HepG2 (cell line): ENCODE data around the gene CACNA1C. TPM values are rescaled to one million over a fixed set of nuclear protein-coding genes. Genes with fewer than 3 reads are reported as not detected.

Source experiments
- ATF4 ChIP-seq, 2 experiments: fragments of 450-650 bp in 1 of 2; sonication (generic) in 1 of 2; formaldehyde crosslinking; IDR thresholded peaks; 2 replicates each; pipeline versions ENCODE4 v1.5.0 to v1.8.0; 2020 to 2022; ENCODE audit warnings: mild to moderate bottlenecking in 1 of 2, missing genetic modification reagents in 1 of 2
- ATRX ChIP-seq: sonication (generic); formaldehyde crosslinking; IDR thresholded peaks from 2 replicates; pipeline ENCODE4 v1.4.0; 2020; ENCODE audit warnings: missing genetic modification reagents, borderline replicate concordance
- DDIT3 ChIP-seq: sonication (generic); formaldehyde crosslinking; IDR thresholded peaks from 2 replicates; pipeline ENCODE4 v1.4.0; 2020; ENCODE audit warnings: mild to moderate bottlenecking, missing genetic modification reagents
- GPBP1L1 ChIP-seq: sonication (generic); formaldehyde crosslinking; IDR thresholded peaks from 2 replicates; pipeline ENCODE4 v1.5.0; 2020; ENCODE audit warnings: mild to moderate bottlenecking, missing genetic modification reagents
- LCORL ChIP-seq, 2 experiments: fragments of 450-650 bp in 1 of 2; sonication (generic) in 1 of 2; formaldehyde crosslinking in 1 of 2; IDR thresholded peaks; 2 replicates each; pipeline versions ENCODE4 v1.5.0 to v1.6.1; 2017 to 2020; ENCODE audit warnings: antibody characterized with exemption in 1 of 2, missing genetic modification reagents in 1 of 2
- MAFK ChIP-seq, 2 experiments: IDR thresholded peaks in 1 of 2; conservative IDR thresholded peaks in 1 of 2; 2 replicates each; pipeline ENCODE4 v1.6.1; 2011; ENCODE audit warnings: improper control_type of control experiment in 2 of 2, low read length in 2 of 2
- MBNL3 ChIP-seq: fragments of 250-450 bp; sonication (Bioruptor Pico); conservative IDR thresholded peaks from 2 replicates; pipeline ENCODE4 v1.8.0; 2022; ENCODE audit warnings: mild to moderate bottlenecking, inconsistent platforms
- MTERF4 ChIP-seq: sonication (generic); formaldehyde crosslinking; IDR thresholded peaks from 2 replicates; pipeline ENCODE4 v1.8.0; 2023; ENCODE audit warnings: mild to moderate bottlenecking, missing genetic modification reagents
- NFE2L1 ChIP-seq: sonication (generic); formaldehyde crosslinking; IDR thresholded peaks from 2 replicates; pipeline ENCODE4 v1.4.0; 2020; ENCODE audit warnings: missing genetic modification reagents, mild to moderate bottlenecking, borderline replicate concordance
- PTBP1 ChIP-seq: fragments of 200-400 bp; formaldehyde crosslinking; IDR thresholded peaks from 2 replicates; pipeline ENCODE4 v1.6.1; 2018; ENCODE audit warnings: low read length, low read depth; ENCODE audit not compliant: poor library complexity, severe bottlenecking
- REXO4 ChIP-seq: sonication (generic); formaldehyde crosslinking; IDR thresholded peaks from 2 replicates; pipeline ENCODE4 v1.8.0; 2022; ENCODE audit warnings: missing genetic modification reagents, mild to moderate bottlenecking, borderline replicate concordance
- RNF2 ChIP-seq: fragments of 450-650 bp; conservative IDR thresholded peaks from 2 replicates; pipeline ENCODE4 v1.6.1; 2016; ENCODE audit warnings: low read depth
- SIX4 ChIP-seq: sonication (generic); formaldehyde crosslinking; IDR thresholded peaks from 2 replicates; pipeline ENCODE4 v1.4.0; 2020; ENCODE audit warnings: missing genetic modification reagents
- SNAPC5 ChIP-seq: sonication (generic); formaldehyde crosslinking; IDR thresholded peaks from 2 replicates; pipeline ENCODE4 v1.8.1; 2023; ENCODE audit warnings: mild to moderate bottlenecking, missing genetic modification reagents, borderline replicate concordance
- SRY ChIP-seq: sonication (generic); formaldehyde crosslinking; IDR thresholded peaks from 2 replicates; pipeline ENCODE4 v1.8.0; 2022; ENCODE audit warnings: mild to moderate bottlenecking, missing genetic modification reagents
- ZBTB1 ChIP-seq: sonication (generic); formaldehyde crosslinking; IDR thresholded peaks from 2 replicates; pipeline ENCODE4 v1.4.0; 2020; ENCODE audit warnings: missing genetic modification reagents, borderline replicate concordance
- ZBTB21 ChIP-seq: sonication (generic); formaldehyde crosslinking; IDR thresholded peaks from 2 replicates; pipeline ENCODE4 v1.4.0; 2020; ENCODE audit warnings: missing genetic modification reagents
- ZMAT5 ChIP-seq: sonication (generic); formaldehyde crosslinking; IDR thresholded peaks from 2 replicates; pipeline ENCODE4 v1.5.0; 2020; ENCODE audit warnings: mild to moderate bottlenecking, low read depth, missing genetic modification reagents, borderline replicate concordance
- ZNF260 ChIP-seq: sonication (generic); formaldehyde crosslinking; IDR thresholded peaks from 2 replicates; pipeline ENCODE4 v1.4.0; 2020; ENCODE audit warnings: missing genetic modification reagents, low read depth, mild to moderate bottlenecking, borderline replicate concordance
- ZNF3 ChIP-seq: IDR thresholded peaks from 2 replicates; pipeline ENCODE4 v1.7.0; 2017; ENCODE audit warnings: inconsistent platforms
- ZNF589 ChIP-seq: sonication (generic); formaldehyde crosslinking; conservative IDR thresholded peaks from 2 replicates; pipeline ENCODE4 v1.8.0; 2022; ENCODE audit warnings: mild to moderate bottlenecking, moderate library complexity, missing genetic modification reagents
- ZNF605 ChIP-seq: sonication (generic); formaldehyde crosslinking; IDR thresholded peaks from 2 replicates; pipeline ENCODE4 v1.8.0; 2022; ENCODE audit warnings: mild to moderate bottlenecking, missing genetic modification reagents
- ZNF841 ChIP-seq: sonication (generic); formaldehyde crosslinking; IDR thresholded peaks from 2 replicates; pipeline ENCODE4 v1.8.1; 2023; ENCODE audit warnings: missing genetic modification reagents, borderline replicate concordance
- ZSCAN30 ChIP-seq: sonication (generic); formaldehyde crosslinking; IDR thresholded peaks from 2 replicates; pipeline ENCODE4 v1.5.0; 2020; ENCODE audit warnings: mild to moderate bottlenecking, missing genetic modification reagents
- polyA plus RNA-seq, 8 experiments: library from polyadenylated mRNA; depleted of rRNA in 3 of 8; stranded (reverse) in 7 of 8; unstranded in 1 of 8; fragments of >200 nt; fragmentation: Illumina TruSeq in 4 of 8; extraction: Trizol in 4 of 8; gene quantifications; 2 replicates each; pipeline versions ENCODE4 v1.2.1 to v1.2.3, GENCODE V29; 2011 to 2016; ENCODE audit warnings: low read depth in 4 of 8, missing spikeins in 1 of 8, mixed read lengths in 1 of 8; ENCODE audit not compliant: insufficient read depth in 1 of 8
- total RNA-seq, 5 experiments: library from RNA; depleted of rRNA; stranded (reverse); fragments of >200 nt; fragmentation: Illumina TruSeq; extraction: Trizol; gene quantifications; 2 replicates each; pipeline ENCODE4 v1.2.3, GENCODE V29; 2016; ENCODE audit warnings: low read depth in 1 of 5

The CACNA1C gene
- total and polyA plus RNA-seq, 2 of the 13 experiments (the other 11 are each of a cell fraction or from before 2014, with no cell fraction given): not detected

GRCh38 chr12:2004113-2004929 is 48.5 kb upstream of the CACNA1C start, which contains the start of gene DCP1B (continued):
- no peak for TF ChIP-seq LCORL (IDR thresholded peaks at IDR 0.05)
- peak; percentile 71 for TF ChIP-seq LCORL (CRISPR knock-in tag; IDR thresholded peaks at IDR 0.05)
- no peak for TF ChIP-seq ZSCAN30 (CRISPR knock-in tag)
- no peak for TF ChIP-seq ZNF841
- TF ChIP-seq SNAPC5 (CRISPR knock-in tag): no peak
- no peak for TF ChIP-seq ZBTB1 (CRISPR knock-in tag)
- no peak for TF ChIP-seq ZMAT5 (CRISPR knock-in tag)
- TF ChIP-seq SIX4 (CRISPR knock-in tag): peak; percentile 45; the same call in 1 of the 2 replicates
- TF ChIP-seq ATRX (CRISPR knock-in tag): no peak
- TF ChIP-seq MTERF4: 0 out of 2 replicates have a peak, but pooled peaks have one; percentile 89
- no peak for TF ChIP-seq REXO4
- no peak for TF ChIP-seq ZBTB21
- TF ChIP-seq ATF4 (CRISPR knock-in tag; IDR thresholded peaks at IDR 0.05): no peak
- no peak for TF ChIP-seq ZNF589 (CRISPR knock-in tag)
- TF ChIP-seq DDIT3 (CRISPR knock-in tag): no peak
- TF ChIP-seq MAFK (conservative IDR thresholded peaks at IDR 0.05 in 1 of 2, IDR thresholded peaks at IDR 0.05 in 1 of 2; ENCODE audit: low read length in 2 of 2): no peak
- no peak for TF ChIP-seq RNF2
- peak; percentile 84; the same call in 1 of the 2 replicates for TF ChIP-seq SRY (CRISPR knock-in tag)
- TF ChIP-seq MBNL3: no peak
- TF ChIP-seq NFE2L1 (CRISPR knock-in tag): 0 out of 2 replicates have a peak, but pooled peaks have one; percentile 76
- peak; percentile 37 for TF ChIP-seq ZNF605 (CRISPR knock-in tag)
- no peak for TF ChIP-seq ZNF3
- no peak for TF ChIP-seq PTBP1
- TF ChIP-seq ZNF260 (CRISPR knock-in tag): no peak; the same call in 1 of the 2 replicates
- TF ChIP-seq GPBP1L1 (CRISPR knock-in tag): no peak
